ACC112 (cell line): Measurements from ENCODE around the gene HOXB3.

Experiments
- H2AFZ ChIP-seq: fragments of 200-600 bp; sonication (generic); one replicate; pipeline ENCODE4 v1.6.0; 2017; ENCODE audit warnings: antibody characterized with exemption, low read length; ENCODE audit not compliant: unreplicated experiment
- H3K27ac ChIP-seq: fragments of 200-600 bp; sonication (generic); 2 replicates; pipeline ENCODE4 v1.5.1; 2014; ENCODE audit warnings: low read depth, mild to moderate bottlenecking, antibody characterized with exemption, low read length, moderate library complexity
- H3K27me3 ChIP-seq: fragments of 200-600 bp; sonication (generic); 2 replicates; pipeline ENCODE4 v1.6.1; 2014; ENCODE audit warnings: mild to moderate bottlenecking, antibody characterized with exemption, low read length, moderate library complexity, mixed read lengths; ENCODE audit not compliant: insufficient read depth
- H3K36me3 ChIP-seq: fragments of 200-600 bp; sonication (generic); 2 replicates; pipeline ENCODE4 v1.6.1; 2016; ENCODE audit warnings: mild to moderate bottlenecking, antibody characterized with exemption, low read length, moderate library complexity, mixed read lengths; ENCODE audit not compliant: insufficient read depth
- H3K4me1 ChIP-seq: fragments of 200-600 bp; sonication (generic); one replicate; pipeline ENCODE4 v1.6.1; 2016; ENCODE audit warnings: low read length, mixed read lengths; ENCODE audit not compliant: insufficient read depth, unreplicated experiment, control insufficient read depth
- H3K4me3 ChIP-seq: fragments of 200-600 bp; sonication (generic); 2 replicates; pipeline ENCODE4 v1.5.1; 2014; ENCODE audit warnings: mild to moderate bottlenecking, low read depth, low read length
- H3K79me2 ChIP-seq: fragments of 200-600 bp; sonication (generic); one replicate; pipeline ENCODE4 v1.6.0; 2016; ENCODE audit warnings: low read length; ENCODE audit not compliant: control insufficient read depth, unreplicated experiment, insufficient read depth

The HOXB3 gene

DNA sequence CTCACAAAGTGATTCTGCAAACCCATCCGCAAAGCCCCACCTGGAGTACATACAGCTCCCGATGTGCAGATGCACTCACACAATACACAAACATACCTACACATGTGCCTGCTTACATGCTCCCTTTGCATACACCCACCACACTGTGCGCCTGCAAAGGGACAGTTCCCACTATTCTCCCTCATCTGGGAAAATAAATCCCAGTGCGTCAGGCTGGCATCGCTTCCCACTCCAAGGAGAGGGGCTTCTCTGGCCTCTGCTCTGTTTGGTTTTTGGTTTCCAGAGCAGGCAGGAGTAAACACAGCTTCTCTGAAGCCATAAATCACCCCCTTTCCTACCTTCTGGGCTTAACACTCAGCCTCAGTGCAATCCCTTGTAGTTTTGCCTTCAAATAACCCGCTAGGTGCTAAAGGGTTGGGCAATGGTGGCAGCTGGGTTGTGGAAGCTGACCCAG, 26.6 kb downstream of the HOXB3 start:
- no peak overlapping the region for H2AFZ ChIP-seq
- H3K4me1 ChIP-seq = no peaks in the 10 kb centered on the region
- no peaks in the 10 kb centered on the region for H3K79me2 ChIP-seq
- H3K27ac ChIP-seq = no peak overlapping the region
- H3K36me3 ChIP-seq = no peaks in the 10 kb centered on the region
- no peak overlapping the region for H3K4me3 ChIP-seq
- H3K27me3 ChIP-seq = peaks cover 97% of the 10 kb centered on the region

DNA sequence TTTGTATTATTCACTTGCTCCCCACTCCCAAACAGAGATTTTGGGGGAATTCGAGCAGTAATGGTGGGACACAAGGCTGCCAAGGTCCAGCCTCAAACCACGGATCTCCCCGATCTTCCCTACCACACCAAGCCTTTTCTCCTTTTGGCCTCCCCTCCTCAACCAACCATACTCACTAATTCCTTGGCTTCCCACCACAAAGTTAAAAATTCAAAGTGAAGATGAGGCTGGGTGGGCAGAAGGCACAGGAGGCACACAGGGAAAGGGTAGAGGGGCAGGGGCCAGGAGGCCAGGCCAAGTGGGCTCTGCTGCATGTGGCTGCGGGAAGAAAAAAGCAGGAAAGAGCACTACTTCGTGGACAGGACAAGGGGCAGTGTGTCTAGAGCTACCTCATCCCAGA, 27.1 kb downstream of the HOXB3 start:
- Histone ChIP-seq H3K79me2 (no peaks in the 10 kb centered on the region), H3K27me3 (peaks cover 97% of the 10 kb centered on the region), H3K27ac (no peak overlapping the region), H3K4me3 (no peak overlapping the region), H3K4me1 (no peaks in the 10 kb centered on the region), H3K36me3 (no peaks in the 10 kb centered on the region), H2AFZ (no peak overlapping the region)

DNA sequence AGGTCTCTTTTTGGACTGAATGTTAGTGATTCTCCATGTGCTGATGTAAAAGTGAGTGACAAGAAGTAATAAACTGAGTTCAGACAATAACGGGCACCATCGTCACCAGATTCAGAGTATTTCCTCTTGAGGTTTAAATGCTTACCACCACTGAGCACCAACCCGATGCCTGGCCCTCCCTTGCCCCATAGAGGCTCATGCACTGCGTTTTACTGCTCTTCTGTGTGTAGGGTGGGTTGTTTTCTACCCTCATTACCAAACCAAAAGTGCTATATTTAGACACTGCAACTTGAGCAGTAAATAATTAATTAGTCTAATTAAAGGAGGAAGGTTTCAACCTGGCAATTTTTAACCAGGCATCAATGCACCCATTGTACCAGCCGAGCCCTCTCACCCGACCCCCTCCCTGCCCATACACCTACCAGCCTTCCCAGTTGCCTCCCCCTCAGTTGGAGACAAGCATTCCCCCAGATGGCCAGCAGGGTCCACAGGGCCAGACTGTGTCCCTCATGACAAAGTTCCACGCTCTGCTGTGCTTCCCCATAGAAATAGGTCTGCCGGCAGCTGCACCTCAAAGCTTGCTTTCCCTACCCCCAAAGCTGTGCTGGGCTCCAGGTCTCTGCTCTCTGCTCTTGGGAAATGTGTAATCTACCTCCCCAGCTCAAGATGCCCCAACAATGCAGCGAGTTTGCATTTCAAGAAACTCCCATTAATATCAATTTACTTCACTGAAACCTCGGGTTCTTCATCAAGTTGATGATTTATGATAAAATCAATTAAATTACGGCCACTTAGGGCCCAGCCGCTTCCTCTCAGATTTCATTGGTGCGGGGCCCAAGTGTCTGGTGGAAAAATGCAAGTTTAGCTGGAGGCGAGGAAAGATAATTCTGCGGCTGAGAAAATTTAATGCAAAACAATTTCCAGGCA, 27.9 kb downstream of the HOXB3 start:
- Histone ChIP-seq H2AFZ (no peak overlapping the region), H3K4me1 (no peaks in the 10 kb centered on the region), H3K79me2 (no peaks in the 10 kb centered on the region), H3K27me3 (peaks cover 97% of the 10 kb centered on the region), H3K36me3 (no peaks in the 10 kb centered on the region), H3K27ac (no peak overlapping the region), H3K4me3 (no peak overlapping the region)

DNA sequence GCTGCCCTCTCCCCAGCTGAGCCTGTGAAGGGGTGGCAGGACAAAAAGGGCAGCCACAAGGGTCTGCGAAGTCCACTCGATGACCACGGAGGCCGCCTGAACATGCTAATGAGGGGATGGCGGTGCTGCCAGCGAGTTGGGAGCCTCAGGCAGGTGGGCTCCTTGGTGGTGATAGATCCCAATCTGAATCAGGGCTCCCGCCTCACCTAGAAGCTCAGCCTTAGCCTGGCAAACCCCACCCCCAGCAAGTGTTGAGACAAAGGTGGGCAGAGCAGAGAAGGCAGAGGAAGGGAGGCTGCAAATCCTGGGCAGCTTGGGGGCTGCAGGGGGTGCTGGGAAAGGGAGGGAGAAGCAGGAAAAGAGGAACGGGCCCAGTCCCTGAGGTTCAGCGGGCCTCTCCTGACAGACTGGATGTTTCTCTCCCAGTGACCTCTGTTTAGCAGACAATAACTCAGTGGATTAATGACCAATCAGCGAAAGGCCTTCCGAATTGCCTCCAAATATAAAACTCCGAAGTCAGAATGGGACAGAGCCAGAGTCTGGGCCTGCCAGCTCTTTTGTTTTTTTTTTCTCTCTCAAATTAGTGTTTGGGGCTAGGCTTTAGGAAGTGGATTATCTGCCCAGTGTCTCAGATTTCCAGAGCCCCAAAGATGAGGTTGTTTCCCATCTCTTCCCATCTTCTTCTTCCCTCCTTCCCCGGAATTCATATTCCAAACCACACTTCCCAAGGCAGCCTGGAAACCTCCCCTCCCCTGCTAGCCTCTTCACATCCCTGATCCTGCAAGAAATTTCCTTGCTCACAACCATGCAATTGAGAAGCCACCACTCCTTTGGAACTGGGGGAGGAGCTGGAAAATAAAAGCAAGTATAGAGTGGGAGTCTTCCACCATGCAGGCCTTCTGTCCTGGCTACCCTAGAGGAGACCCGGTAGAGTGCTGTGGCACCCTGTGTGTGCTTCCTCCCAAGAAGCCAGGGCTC, 29.9 kb downstream of the HOXB3 start:
- Histone ChIP-seq H3K27me3 (peaks cover 96% of the 10 kb centered on the region), H3K36me3 (no peaks in the 10 kb centered on the region), H2AFZ (no peak overlapping the region), H3K79me2 (no peaks in the 10 kb centered on the region), H3K27ac (no peak overlapping the region), H3K4me3 (no peak overlapping the region), H3K4me1 (no peaks in the 10 kb centered on the region)

DNA sequence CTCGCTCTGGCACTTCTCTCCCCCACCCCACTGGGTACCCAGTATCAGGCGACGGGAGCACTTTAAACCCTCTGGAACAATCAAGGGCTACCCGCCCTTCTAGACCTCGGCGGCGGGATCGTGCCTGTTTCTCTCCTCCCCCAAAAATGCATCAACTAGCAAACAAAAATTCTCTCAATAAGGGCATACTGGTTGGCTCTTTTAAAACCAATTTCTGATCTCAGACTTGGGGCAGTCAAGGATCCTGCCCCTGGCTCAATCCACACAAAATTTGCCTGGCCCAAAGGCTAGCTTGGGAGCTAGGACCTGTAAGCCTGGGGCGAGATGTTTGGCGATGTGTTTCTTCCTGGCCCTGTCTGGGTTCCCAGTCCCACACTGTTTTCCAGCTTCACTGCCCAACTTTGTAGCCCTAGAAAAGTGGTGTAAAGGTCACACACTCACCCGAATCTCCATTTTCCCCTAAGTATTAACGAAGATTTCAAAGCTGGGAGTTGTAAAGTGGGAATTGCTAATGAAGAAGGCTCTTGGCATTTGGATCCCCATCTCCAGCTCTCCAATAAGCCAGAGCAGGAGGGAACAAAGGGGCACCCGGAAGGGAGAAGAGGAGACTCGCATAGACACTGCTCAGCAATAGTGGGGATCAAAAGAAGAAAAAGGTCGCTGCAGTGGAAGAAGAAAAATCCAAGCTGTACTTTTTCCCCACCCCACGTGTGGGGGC, 30.8 kb downstream of the HOXB3 start:
- Histone ChIP-seq H3K36me3 (no peaks in the 10 kb centered on the region), H3K4me1 (no peaks in the 10 kb centered on the region), H3K79me2 (no peaks in the 10 kb centered on the region), H3K4me3 (no peak overlapping the region), H2AFZ (no peak overlapping the region), H3K27me3 (peaks cover 96% of the 10 kb centered on the region), H3K27ac (no peak overlapping the region)

DNA sequence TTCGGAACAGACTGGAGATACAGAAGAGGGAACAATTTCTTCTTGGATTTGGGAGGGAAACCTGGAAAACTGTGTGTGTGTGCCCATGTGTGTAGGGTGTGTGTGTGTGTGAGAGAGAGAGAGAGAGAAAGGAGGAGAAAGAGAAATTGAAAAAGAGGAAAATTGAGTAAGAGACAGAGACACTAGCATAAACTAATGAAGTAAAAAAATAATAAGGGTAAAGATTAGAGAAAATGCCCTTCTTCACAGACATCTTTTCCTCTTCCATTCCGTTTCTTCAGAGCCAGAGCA, 31.3 kb downstream of the HOXB3 start:
- no peak overlapping the region for H3K4me3 ChIP-seq
- H3K27ac ChIP-seq = no peak overlapping the region
- no peak overlapping the region for H2AFZ ChIP-seq
- H3K36me3 ChIP-seq = no peaks in the 10 kb centered on the region
- peaks cover 96% of the 10 kb centered on the region for H3K27me3 ChIP-seq
- H3K4me1 ChIP-seq = no peaks in the 10 kb centered on the region
- no peaks in the 10 kb centered on the region for H3K79me2 ChIP-seq

DNA sequence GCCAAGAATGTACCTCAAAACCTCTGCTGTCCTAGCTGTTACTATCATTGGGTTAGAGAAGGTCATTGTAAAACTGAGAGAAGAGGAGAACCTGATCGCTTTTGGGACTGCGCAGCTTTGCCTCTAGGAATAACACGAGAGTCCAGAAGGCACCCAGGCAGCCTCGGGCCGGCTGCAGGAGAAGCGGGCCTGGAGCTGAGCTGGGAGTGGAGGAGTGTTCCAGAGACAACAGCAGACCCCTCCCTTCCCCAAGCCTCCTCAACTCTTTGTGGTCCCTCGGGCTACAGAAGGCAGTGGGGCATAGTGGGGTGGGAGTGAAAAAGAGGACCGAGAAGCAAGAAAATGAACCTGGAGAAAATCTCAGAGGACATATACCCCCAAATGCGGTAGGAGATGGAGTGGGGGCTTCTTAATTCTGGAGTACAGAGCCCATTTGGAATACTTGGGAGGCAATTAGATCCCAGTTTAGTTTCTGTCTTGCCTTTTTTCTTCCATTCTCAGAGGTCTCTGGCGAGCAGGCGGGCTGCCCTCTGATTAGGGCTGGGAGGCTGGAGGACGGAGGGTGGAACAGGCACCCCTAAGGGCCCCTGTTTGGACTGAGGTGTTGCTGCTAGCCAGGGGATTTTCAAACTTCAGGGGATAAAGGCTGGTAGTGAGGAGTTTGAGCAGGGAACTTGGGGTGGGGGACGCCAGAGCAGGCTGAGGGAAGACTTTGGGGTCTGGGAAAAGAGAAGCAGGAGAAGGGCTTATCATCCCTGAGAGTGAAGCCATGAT, 31.8 kb downstream of the HOXB3 start:
- Histone ChIP-seq H3K4me3 (no peak overlapping the region), H2AFZ (no peak overlapping the region), H3K4me1 (no peaks in the 10 kb centered on the region), H3K27me3 (peaks cover 96% of the 10 kb centered on the region), H3K79me2 (no peaks in the 10 kb centered on the region), H3K36me3 (no peaks in the 10 kb centered on the region), H3K27ac (no peak overlapping the region)

DNA sequence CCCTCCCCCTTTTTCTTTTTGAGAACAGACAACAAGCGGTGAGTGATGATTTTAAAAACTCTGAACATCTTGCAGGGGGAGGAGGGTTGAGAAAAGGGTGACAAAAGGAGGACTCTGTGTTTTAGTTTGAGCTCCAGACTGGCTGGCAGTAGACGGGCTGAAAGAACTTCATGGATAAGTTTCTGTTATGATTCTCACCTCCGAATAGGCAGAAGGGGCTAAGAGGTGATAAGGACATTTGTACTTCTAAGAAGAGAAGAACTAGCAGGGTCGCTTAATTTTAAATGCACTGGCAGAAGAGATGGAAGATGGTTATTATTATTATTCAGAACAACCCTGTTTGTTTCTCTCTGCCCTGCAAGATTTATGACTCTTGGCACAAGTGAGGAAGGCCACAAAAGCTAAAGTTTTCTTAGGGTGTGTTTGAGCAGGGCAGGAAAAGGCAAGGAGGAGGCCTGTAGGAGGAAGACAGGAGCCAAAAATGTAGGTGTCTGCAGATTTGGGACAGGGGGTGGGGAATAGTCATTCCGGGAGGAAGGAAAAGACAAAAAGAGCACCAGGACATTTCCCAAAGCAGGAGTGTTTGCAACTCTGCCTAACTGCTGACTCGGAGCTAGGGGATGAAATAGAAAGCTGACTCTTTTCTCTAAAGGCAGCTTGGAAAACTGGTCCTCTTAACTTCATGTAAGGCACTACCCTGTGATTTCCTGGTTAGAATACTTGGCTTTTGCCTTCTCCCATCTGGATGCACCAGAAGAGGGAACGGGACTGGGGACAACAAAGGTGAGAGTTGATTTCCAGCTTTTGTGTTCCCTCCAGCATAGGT, 33.3 kb downstream of the HOXB3 start:
- Histone ChIP-seq H3K79me2 (no peaks in the 10 kb centered on the region), H3K36me3 (no peaks in the 10 kb centered on the region), H3K27ac (no peak overlapping the region), H2AFZ (no peak overlapping the region), H3K27me3 (peaks cover 96% of the 10 kb centered on the region), H3K4me1 (no peaks in the 10 kb centered on the region), H3K4me3 (no peak overlapping the region)

DNA sequence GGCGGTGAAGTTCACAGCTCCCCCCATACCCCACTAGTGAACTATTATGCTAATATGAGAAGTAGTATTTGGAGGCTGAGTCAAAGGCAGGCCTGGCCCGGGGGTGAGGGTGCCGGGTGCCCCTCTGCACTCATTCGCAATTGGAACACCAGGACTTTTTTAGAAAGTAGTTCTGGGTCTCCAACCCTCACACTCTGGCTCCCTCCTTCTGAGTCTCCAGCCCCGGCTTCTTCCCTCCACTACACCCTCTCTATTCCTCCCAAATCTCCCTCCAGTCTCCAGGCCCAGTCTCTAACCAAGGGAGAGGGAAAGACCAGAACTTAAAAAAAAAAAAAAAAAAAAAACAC, 33.8 kb downstream of the HOXB3 start:
- H2AFZ ChIP-seq = no peak overlapping the region
- no peaks in the 10 kb centered on the region for H3K79me2 ChIP-seq
- no peaks in the 10 kb centered on the region for H3K4me1 ChIP-seq
- H3K36me3 ChIP-seq = no peaks in the 10 kb centered on the region
- peaks cover 96% of the 10 kb centered on the region for H3K27me3 ChIP-seq
- H3K27ac ChIP-seq = no peak overlapping the region
- H3K4me3 ChIP-seq = no peak overlapping the region
